Endothelial cell of umbilical vein (primary cell): Measurements from ENCODE around the gene FUT2. TPM values are rescaled to one million over a fixed set of nuclear protein-coding genes. Genes with fewer than 3 reads are reported as not detected.

Experiments
- BruUV-seq: library from RNA; stranded (reverse); fragments of 400-500 nt; replicated peaks from 2 replicates; lab custom pipeline; 2021; lab: Mats Ljungman, UMichigan
- CTCF ChIA-PET: fragments of 300-600, 350-600 bp; sonication (Branson Sonifier 250); formaldehyde crosslinking; loops from one replicate; lab custom pipeline; 2021; ENCODE audit warnings: antibody characterized with exemption, inconsistent platforms; lab: Charles Lee
- POLR2A ChIA-PET: fragments of 300-600, 350-600 bp; sonication (Branson Sonifier 250); formaldehyde crosslinking; loops from one replicate; lab custom pipeline; 2021; ENCODE audit warnings: antibody characterized with exemption, inconsistent platforms; lab: Charles Lee
- DNase-seq: peaks from one replicate; pipeline ENCODE4 v3.0.0-alpha.2; 2011; ENCODE audit warnings: low read depth, low spot score
- FAIRE-seq: peaks from 2 replicates; lab custom pipeline; 2011; peaks lifted over from hg19 to GRCh38; lab: Jason Lieb, UNC
- H2AFZ ChIP-seq: 2 replicates; pipeline ENCODE4 v1.6.0; 2012; ENCODE audit warnings: low read depth, low read length, control low read depth, inconsistent platforms
- H3K27ac ChIP-seq: 2 replicates; pipeline ENCODE4 v1.5.1; 2011; ENCODE audit warnings: low read depth, mild to moderate bottlenecking, control low read depth, low read length, moderate library complexity; ENCODE audit not compliant: insufficient read depth
- H3K27me3 ChIP-seq, 2 experiments: 2 replicates each; pipeline versions ENCODE4 v1.6.0 to v1.6.1; 2011; ENCODE audit warnings: low read length in 2 of 2, mixed read lengths in 1 of 2; ENCODE audit not compliant: control insufficient read depth in 2 of 2, insufficient read depth in 2 of 2
- H3K36me3 ChIP-seq, 2 experiments: 2 replicates in 1 of 2; 3 replicates in 1 of 2; pipeline ENCODE4 v1.5.1; 2011; ENCODE audit warnings: low read length in 2 of 2, mild to moderate bottlenecking in 1 of 2, moderate library complexity in 1 of 2; ENCODE audit not compliant: control insufficient read depth in 2 of 2, insufficient read depth in 2 of 2; ENCODE audit errors: extremely low read depth in 1 of 2
- H3K4me1 ChIP-seq: 3 replicates; pipeline ENCODE4 v1.5.1; 2011; ENCODE audit warnings: mild to moderate bottlenecking, low read length; ENCODE audit not compliant: control insufficient read depth, insufficient read depth; ENCODE audit errors: extremely low read depth
- H3K4me2 ChIP-seq: 2 replicates; pipeline ENCODE4 v1.6.1; 2011; ENCODE audit warnings: low read length, control low read depth, mixed read lengths; ENCODE audit not compliant: insufficient read depth
- H3K4me3 ChIP-seq, 3 experiments: fragments of 200-600 bp in 1 of 3; sonication (generic), shearing (Covaris generic) in 1 of 3; replicated peaks in 1 of 3; 2 replicates each; pipeline ENCODE4 v1.5.1; 2011 to 2016; ENCODE audit warnings: control low read depth in 3 of 3, low read length in 3 of 3, mild to moderate bottlenecking in 2 of 3, inconsistent platforms in 1 of 3, low read depth in 1 of 3, moderate library complexity in 1 of 3; ENCODE audit not compliant: insufficient read depth in 1 of 3
- H3K79me2 ChIP-seq: 2 replicates; pipeline ENCODE4 v1.6.0; 2012; ENCODE audit warnings: low read length, inconsistent platforms; ENCODE audit not compliant: control insufficient read depth, insufficient read depth
- H3K9ac ChIP-seq: replicated peaks from 2 replicates; pipeline ENCODE3; 2011; ENCODE audit warnings: low read length, control low read depth; ENCODE audit not compliant: insufficient read depth; ENCODE audit errors: extremely low read depth
- H3K9me1 ChIP-seq: replicated peaks from 3 replicates; pipeline ENCODE4 v1.6.0; 2011; ENCODE audit warnings: mild to moderate bottlenecking, low read length; ENCODE audit not compliant: control insufficient read depth, insufficient read depth; ENCODE audit errors: extremely low read depth
- H3K9me3 ChIP-seq: replicated peaks from 2 replicates; pipeline ENCODE4 v1.5.1; 2012; ENCODE audit warnings: low read length, inconsistent platforms; ENCODE audit not compliant: control insufficient read depth, insufficient read depth
- H4K20me1 ChIP-seq: replicated peaks from 2 replicates; pipeline ENCODE3; 2011; ENCODE audit warnings: mild to moderate bottlenecking, low read length; ENCODE audit not compliant: control insufficient read depth, insufficient read depth; ENCODE audit errors: extremely low read depth
- CTCF ChIP-seq, 2 donors: IDR thresholded peaks; 1 replicate in 1 of 2; 2 replicates in 1 of 2; pipeline ENCODE4 v1.5.1; 2011; ENCODE audit warnings: low read length in 2 of 2, mild to moderate bottlenecking in 2 of 2, moderate library complexity in 2 of 2, control low read depth in 1 of 2, inconsistent platforms in 1 of 2, low read depth in 1 of 2; ENCODE audit not compliant: insufficient read depth in 1 of 2; ENCODE audit errors: extremely low read depth in 1 of 2
- EZH2 ChIP-seq: IDR thresholded peaks from 2 replicates; pipeline ENCODE4 v1.6.1; 2012; ENCODE audit warnings: borderline replicate concordance, low read depth, mild to moderate bottlenecking, moderate library complexity, low read length, inconsistent platforms; ENCODE audit not compliant: severe bottlenecking
- FOS ChIP-seq: IDR thresholded peaks from 2 replicates; pipeline ENCODE4 v1.6.1; 2011; ENCODE audit warnings: mild to moderate bottlenecking, low read length, moderate library complexity, borderline replicate concordance; ENCODE audit not compliant: insufficient read depth
- GATA2 ChIP-seq: IDR thresholded peaks from 2 replicates; pipeline ENCODE4 v1.7.0; 2011; ENCODE audit warnings: low read depth, mild to moderate bottlenecking, moderate library complexity, mixed read lengths, low read length; ENCODE audit not compliant: insufficient read length, insufficient read depth
- JUN ChIP-seq: IDR thresholded peaks from 2 replicates; pipeline ENCODE4 v1.6.1; 2011; ENCODE audit warnings: borderline replicate concordance, low read depth; ENCODE audit not compliant: insufficient read length, insufficient read depth
- MAX ChIP-seq: IDR thresholded peaks from 2 replicates; pipeline ENCODE4 v1.6.1; 2011; ENCODE audit not compliant: insufficient read depth, insufficient read length
- MYC ChIP-seq: IDR thresholded peaks from one replicate; pipeline ENCODE4 v1.6.1; 2011; ENCODE audit warnings: mild to moderate bottlenecking, low read depth, low read length
- POLR2A ChIP-seq: IDR thresholded peaks from 2 replicates; pipeline ENCODE4 v1.6.1; 2012; ENCODE audit warnings: low read depth, mild to moderate bottlenecking, control low read depth, low read length
- POLR2AphosphoS5 ChIP-seq: IDR thresholded peaks from 2 replicates; pipeline ENCODE4 v1.6.1; 2012; ENCODE audit warnings: low read depth, mild to moderate bottlenecking, control low read depth, low read length, moderate library complexity; ENCODE audit not compliant: insufficient read depth
- dilution Hi-C: fragments of 300-500 bp; cut with MboI; formaldehyde crosslinking; loops from one replicate; pipeline ENCODE4 v1.15.0; 2019; ENCODE audit warnings: low sequenced_read_pairs; ENCODE audit not compliant: extremely low pct_ligation_motif_present
- intact Hi-C: fragments of 100-400 bp; cut with micrococcal nuclease; formaldehyde crosslinking; loops from one replicate; pipeline ENCODE4 v1.10.0; 2022
- polyA plus RNA-seq, 4 experiments: library from polyadenylated mRNA; depleted of rRNA in 3 of 4; stranded (reverse) in 3 of 4; unstranded in 1 of 4; fragments of >200 nt; gene quantifications; 2 replicates each; pipeline versions ENCODE4 v1.2.1 to v1.2.3, GENCODE V29; 2011 to 2012; ENCODE audit warnings: missing spikeins in 1 of 4
- total RNA-seq: library from RNA; stranded (reverse); gene quantifications from 2 replicates; pipeline ENCODE4 v1.2.3, GENCODE V29; 2021

Gene FUT2
- total and polyA plus RNA-seq, 2 donors (not counting 3 experiments of a cell fraction or from before 2014, with no cell fraction given), result not detected

- Histone ChIP-seq H3K4me3 (no peak overlapping the region), H3K9ac (no peak overlapping the region), H3K79me2 (no peaks in the 10 kb centered on the region), H3K36me3 (no peaks in the 10 kb centered on the region), H3K9me1 (no peaks in the 10 kb centered on the region), H3K4me2 (peak overlapping the region; percentile 72), H3K4me1 (peaks cover 9% of the 10 kb centered on the region), H4K20me1 (no peaks in the 10 kb centered on the region), H3K27ac (no peak overlapping the region), H2AFZ (no peak overlapping the region), H3K9me3 (no peaks in the 10 kb centered on the region), H3K27me3 (peaks cover 0 to 2% of the 10 kb centered on the region in 2 experiments)
- POLR2A ChIA-PET, result no interaction called here
- dilution Hi-C loops, result no loop called here
- no peak for TF ChIP-seq GATA2
- no peak for DNase-seq
- no TSS peak for BruUV-seq
- peak; percentile 85 for FAIRE-seq
- CTCF ChIA-PET, result interaction anchor here (1.3 to 2.7 kb wide), 15 partner anchors 9 to 198 kb away, joined by 3 to 41 read pairs (median 12); partner anchors contain the start of genes HSD17B14 and NTN5
- intact Hi-C loops, result loop anchor here (1.0 to 2.0 kb wide), 7 partner anchors 8 to 196 kb away; no protein-coding TSS in a partner anchor
Measured at GRCh38 chr19:48646722-48647216, 49.0 kb upstream of the FUT2 start.

GRCh38 chr19:48648134-48648533 lies 47.6 kb upstream of the FUT2 start:
- Histone ChIP-seq H3K9me3 (no peaks in the 10 kb centered on the region), H3K27ac (no peak overlapping the region), H3K79me2 (no peaks in the 10 kb centered on the region), H3K4me3 (no peak overlapping the region), H3K27me3 (no peaks in the 10 kb centered on the region), H2AFZ (no peak overlapping the region), H3K9me1 (no peaks in the 10 kb centered on the region), H4K20me1 (no peaks in the 10 kb centered on the region), H3K4me1 (peaks cover 9% of the 10 kb centered on the region), H3K36me3 (no peaks in the 10 kb centered on the region), H3K4me2 (no peak overlapping the region), H3K9ac (no peak overlapping the region)
- TF ChIP-seq MAX (no peak), MYC (no peak), POLR2A (no peak), CTCF (IDR thresholded peaks at IDR 0.05; ENCODE audit: extremely low read depth in 1 of 2, insufficient read depth in 1 of 2, low read depth in 1 of 2, low read length in 2 of 2) (no peak), FOS (no peak), EZH2 (no peak), POLR2AphosphoS5 (no peak), GATA2 (no peak), JUN (no peak)
- POLR2A ChIA-PET, result no interaction called here
- FAIRE-seq (no peak), DNase-seq (no peak)
- dilution Hi-C loops (no loop called here), intact Hi-C loops (no loop called here)
- BruUV-seq, result no TSS peak
- CTCF ChIA-PET, result interaction anchor here (1.6 kb wide), 1 partner anchor 194 kb away, joined by 3 read pairs; no protein-coding TSS in a partner anchor
